GM21447 (cell line): Measurements from ENCODE around the gene SRC.
"Not testable (repeated sequence)": the region's sequence is repeated elsewhere in the genome, so short reads cannot be mapped to it uniquely, and the experiment has no call there.

Source experiments
- ATAC-seq: cut with Tn5 transposase; IDR thresholded peaks from one replicate; pipeline ENCODE4 v1.9.1; 2021; ENCODE audit not compliant: unreplicated experiment

Gene SRC

DNA sequence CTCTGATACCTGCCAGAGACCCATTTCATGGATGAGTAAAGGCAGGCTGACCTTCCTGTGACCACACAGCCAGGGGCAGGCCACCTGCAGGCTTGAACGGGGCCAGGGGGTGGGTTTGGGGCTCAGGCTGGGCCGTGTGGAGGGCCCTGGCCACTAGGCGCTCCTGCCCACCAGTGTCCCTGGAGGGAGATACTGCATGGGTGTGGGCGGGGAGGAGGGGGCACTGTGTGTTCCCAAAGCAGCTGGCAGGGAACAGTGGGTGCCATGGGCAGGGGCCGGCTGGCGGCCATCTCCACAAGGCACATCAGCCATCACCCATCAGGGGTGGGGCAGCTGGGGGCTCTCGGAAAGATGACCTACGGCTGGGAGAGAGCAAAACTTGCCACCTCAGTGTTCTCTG lies 15.4 kb downstream of the SRC start:
- ATAC-seq, result no peak

DNA sequence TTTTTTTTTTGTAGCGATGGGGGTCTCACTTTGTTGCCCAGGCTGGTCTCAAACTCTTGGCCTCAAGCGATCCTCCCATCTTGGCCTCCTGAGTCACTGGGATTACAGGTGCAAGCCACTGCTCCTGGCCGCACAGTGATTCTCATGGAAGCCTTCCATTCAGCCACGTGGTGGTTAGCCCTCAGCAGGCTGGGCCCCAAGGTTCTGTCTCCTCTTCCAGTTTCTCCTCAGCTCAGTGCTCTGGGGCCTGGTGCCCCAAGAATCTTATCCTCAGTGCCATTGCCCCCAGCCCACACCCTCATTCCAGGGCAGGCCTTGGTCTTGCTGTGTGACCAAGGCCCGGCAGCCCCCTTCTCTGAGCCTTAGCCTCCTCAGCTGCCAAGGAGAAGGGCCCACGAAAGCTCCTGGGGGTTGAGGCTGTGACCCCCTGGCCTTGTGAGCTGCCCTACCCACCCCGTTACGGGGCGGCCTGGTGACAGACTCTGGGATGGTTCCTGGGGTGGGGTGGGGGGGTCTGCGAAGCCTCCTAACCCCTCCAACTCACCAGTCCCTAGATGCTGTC lies 16.4 kb downstream of the SRC start:
- no peak for ATAC-seq

DNA sequence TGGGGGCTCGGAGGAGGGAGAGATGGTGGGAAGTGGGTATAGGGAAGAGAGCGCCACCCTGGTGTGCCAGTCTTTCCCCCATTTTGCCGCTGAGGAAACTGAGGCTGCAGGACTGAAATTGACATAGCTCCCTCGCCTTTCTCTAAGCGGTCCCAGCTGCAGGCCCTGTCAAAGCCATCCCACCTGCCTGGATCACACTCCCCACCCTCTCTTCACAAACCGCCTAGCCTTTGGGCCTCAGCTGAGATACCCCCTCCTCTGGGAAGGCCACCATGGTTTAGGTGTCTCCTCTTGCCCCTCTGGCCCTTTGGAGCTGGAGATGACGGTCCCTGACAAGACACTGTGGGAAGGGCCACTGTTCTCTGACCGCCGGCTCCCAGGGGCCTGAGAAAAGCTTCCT lies 16.9 kb downstream of the SRC start:
- no peak for ATAC-seq

DNA sequence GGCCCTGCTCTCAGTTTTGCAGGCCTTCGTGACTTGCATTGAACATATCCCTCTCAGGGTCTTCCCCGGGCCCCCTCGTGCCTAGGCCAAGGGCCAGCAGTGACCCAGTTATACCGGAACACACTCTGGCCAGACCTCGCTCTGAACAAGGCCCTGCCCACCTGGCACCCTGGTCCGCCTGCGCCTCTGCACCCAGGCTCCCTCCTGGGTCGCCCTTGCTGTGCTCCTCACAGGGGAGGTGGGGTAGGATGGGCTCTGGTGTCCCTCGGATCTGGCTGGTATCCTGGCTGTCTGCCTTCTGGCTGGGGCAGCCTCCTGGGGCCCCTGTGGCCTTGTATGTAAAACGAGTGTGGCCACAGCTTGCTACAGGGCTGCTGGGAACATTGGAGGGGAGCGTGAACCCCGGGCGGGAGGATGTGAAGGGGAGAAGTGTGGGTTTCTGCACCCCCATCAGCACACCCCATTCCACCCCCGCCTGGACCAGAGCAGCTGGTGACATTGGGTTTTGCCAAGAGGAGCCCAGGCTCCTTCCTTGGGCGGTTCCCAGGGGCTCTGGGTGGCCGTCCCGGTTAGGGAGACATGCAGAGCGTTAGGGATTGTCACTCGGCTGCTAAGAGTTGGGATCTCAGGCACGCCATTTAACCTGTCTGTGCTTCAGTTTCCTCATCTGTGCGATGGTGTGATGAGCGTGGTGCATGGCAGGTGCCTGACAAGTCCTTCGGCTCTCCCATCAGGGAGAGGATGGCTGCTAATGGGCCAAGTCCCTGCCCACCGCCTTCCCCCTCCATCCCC lies 17.5 kb downstream of the SRC start:
- ATAC-seq, result no peak

DNA sequence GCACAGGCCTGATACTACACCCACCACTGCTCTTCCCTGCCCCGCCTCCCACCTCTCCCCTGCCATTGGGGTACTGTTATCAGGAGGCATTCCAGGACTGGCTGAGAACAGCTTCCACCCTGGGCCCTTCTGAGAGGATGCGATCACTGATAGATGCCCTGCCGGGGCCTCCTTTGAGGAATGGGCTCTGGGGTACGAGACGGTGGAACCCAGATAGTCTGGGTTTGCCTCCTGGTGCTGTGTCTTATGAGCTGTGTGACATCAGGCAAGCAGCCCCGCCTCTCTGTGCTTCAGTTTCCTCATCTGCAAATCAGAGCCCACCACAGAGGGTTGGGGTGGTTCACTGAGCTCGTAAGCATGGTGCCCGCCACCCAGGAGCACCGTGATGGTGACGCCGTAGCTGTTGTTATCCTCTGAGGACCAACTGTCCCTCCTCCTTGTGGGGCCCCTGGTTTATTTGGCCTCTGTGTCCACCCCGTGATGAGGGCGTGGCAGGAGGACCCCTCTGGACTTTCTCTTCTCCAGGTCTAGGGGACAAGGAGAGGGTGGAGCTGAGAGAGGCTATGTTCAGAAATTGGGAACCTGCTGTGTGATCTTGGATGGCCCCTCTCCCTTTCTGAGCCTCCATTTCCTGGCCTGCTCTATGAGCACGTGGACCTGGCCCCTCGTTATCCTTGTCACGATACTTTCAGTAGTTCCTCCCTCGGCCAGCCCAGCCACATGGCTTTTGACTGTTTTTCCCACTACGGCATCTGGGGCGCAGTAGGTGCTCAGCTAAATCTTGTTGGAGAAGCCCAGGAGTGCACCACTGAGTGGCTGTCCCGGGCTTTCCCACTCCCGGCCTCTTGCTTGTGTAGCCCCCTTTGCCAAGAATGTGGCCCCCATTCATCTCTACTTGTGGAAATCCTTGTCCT lies 18.3 kb downstream of the SRC start:
- no peak for ATAC-seq

DNA sequence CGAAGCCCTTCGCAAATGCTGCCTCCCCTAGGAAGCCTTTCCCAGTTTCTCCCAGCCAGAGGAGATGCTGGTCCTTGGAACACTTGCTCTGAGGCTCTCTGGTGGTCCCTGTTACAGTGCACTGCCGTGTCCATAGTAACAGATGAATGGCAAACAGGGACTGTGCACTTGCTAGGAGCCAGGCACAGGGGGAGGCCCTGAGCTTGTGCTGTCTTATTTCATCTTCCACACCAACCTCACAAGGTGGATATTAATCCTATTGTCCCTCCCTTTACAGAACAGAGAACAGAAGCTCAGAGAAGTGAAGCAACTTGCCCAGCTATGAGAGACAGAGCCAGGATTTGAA lies 19.0 kb downstream of the SRC start:
- ATAC-seq, result no peak

DNA sequence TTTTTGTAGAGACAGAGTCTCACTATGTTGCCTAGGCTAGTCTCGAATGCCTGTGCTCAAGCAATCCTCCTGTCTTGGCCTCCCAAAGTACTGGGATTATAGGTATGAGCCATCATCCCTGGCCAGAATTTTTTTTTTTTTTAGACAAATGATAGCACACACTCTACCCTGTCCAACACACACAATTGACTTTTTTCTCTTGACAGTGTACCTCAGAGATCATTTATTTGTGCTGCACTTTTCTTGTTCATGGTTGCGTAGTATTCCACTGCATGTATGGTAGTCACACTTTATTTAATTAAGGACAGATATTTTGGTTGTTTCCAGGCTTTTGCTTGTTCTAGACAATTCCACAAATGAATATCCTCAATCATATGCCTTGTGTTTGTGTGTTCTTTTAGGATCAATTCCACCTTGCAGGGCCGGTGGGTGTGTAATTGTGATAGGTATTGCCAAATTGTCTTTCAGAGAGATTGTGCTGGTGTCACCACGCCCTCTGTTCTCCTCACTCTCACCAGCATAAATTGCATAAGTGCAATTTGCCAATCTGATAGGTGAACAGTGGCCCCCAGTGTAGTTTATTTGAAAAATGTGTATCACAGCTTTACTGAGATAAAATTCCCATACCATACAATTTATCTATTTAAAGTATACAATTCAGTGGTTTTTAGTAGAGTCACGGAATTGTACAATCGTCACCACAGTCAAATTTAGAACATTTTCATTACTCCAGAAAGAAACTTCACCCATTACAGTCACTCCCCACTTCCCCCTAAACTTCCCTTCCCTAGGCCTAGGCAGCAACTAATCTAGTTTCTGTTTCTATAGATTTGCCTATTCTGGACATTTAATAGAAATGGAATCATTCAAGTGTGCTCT lies 20.1 kb downstream of the SRC start:
- peak; percentile 71 for ATAC-seq

DNA sequence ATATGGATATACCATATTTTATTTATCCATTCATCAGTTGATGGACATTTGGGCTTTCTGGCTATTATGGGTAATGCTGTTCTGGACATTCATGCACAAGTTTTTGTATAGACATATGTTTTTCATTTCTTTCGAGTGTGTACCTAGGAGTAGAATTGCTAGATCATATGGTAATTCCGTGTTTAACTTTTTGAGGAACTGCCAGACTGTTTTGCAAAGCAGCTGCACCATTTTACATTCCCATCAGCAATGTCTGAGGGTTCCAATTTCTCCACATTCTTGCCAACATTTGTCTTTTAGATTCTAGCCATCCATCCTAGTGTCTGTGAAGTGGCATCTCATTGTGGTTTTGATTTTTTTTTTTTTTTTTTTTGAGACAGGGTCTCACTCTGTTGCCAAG lies 20.8 kb downstream of the SRC start:
- no peak for ATAC-seq

DNA sequence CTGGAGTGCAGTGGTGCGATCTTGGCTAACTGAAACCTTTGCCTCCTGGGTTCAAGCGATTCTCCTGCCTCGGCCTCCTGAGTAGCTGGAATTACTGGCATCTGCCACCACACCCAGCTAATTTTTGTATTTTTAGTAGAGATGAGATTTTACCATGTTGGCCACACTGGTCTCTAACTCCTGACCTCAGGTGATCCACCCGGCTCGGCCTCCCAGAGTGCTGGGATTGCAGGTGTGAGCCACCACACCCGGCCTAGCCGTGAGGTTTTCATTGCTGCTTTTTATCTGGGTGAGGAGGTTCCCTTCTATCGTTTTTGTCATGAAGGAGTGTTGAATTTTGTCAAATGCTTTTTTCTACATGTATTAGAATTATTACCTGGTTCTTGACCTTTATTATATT lies 23.9 kb downstream of the SRC start:
- no peak for ATAC-seq

DNA sequence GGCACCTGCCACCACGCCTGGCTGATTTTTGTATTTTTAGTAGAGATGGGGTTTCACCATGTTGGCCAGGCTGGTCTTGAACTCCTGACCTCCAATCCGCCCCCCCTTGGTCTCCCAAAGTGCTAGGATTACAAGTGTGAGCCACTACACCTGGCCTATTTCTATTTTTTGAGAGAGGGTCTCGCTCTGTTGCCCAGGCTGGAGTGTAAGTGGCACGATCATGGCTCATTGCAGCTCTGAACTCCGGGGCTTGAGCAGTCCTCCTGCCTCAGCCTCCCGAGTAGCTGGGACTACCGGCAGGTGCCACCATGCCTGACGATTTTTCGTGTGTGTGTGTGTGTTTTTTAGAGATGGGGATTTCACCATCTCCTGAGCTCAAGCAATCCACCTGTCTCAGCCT lies 25.9 kb downstream of the SRC start:
- ATAC-seq, result not testable (repeated sequence)

DNA sequence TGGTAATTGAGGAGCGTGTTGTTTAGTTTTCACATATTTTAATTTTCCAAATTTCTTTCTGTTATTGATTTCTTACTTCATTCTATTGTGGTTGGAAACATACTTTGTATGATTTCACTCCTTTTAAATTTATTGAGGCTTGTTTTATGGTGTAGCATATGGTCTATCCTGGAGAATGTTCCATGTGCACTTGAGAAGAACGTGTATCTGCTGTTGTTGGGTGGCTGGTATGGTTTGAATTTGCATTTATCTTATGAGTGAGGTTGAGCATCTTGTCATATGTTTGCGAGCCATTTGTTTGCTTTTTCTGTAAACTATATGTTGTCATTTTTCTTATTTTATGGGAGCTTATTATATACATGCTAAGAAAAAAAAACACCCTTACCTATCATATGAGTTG lies 26.5 kb downstream of the SRC start:
- no peak for ATAC-seq

DNA sequence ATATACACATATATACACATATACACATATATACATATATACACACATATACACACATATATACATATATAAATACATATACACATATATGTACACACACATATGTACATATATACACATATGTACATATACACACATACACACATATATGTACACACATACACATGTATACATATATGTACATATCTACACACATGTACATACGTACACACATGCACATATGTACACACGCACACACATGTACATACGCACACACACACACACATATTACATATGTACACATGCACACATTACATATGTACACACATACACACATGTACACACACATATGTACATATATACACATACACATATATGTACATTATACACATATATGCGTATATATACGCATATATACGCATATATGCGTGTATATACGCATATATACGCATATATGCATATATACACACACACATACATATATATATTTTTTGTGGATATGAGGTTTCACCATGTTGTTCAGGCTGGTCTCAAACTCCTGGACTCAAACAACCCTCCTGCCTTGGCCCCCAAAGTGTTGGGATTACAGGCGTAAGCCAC lies 27.2 kb downstream of the SRC start:
- ATAC-seq, result no peak

DNA sequence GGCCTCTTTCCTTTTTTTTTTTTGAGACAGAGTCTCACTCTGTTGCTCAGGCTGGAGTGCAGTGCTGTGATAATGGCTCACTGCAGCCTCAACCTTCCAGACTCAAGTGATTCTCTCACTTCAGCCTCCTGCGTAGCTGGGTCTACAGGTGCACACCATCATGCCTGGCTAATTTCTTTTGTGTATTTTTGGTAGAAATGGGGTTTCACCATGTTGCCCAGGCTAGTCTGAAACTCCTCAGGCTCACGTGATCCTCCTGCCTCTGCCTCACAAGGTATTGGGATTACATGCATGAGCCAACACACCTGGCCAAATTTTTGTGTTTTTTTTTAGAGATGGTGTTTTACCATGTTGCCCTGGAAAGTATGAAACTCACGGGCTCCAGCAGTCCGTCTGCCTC lies 29.3 kb downstream of the SRC start:
- ATAC-seq, result peak; percentile 68

DNA sequence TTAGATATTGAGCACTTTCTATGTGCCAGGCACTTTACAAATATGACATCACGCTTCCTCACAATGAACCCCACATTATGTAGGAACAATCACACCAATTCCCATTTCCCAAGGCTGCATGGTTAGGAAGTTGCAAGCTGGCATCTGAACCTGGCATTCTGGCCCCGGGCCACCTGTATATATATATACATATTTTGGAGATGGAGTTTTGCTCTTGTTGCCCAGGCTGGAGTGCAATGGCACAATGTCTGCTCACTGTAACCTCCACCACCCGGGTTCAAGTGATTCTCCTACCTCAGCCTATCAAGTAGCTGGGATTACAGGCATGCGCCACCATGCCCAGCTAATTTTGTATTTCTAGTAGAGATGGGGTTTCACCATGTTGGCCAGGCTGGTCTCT lies 30.4 kb downstream of the SRC start:
- no peak for ATAC-seq

DNA sequence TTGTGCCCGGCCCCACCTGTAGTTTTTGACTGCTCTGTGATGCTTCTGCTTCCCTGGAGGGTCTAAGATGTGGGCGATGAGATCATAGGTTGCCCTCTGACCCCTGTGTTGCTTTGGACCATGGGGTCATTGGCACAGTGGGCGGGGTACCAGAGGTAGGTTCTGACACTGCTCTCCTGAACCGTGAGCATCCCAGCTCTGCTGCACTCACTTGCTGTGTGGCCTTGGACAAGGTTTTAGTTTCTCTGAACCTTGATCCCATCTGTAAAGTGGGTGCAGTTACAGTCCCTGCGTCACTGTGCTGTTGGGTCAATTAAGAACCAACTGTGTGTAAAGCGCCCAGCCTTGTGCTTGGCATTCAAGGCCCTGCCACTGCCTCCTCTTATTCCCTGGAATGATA lies 30.9 kb downstream of the SRC start:
- no peak for ATAC-seq

DNA sequence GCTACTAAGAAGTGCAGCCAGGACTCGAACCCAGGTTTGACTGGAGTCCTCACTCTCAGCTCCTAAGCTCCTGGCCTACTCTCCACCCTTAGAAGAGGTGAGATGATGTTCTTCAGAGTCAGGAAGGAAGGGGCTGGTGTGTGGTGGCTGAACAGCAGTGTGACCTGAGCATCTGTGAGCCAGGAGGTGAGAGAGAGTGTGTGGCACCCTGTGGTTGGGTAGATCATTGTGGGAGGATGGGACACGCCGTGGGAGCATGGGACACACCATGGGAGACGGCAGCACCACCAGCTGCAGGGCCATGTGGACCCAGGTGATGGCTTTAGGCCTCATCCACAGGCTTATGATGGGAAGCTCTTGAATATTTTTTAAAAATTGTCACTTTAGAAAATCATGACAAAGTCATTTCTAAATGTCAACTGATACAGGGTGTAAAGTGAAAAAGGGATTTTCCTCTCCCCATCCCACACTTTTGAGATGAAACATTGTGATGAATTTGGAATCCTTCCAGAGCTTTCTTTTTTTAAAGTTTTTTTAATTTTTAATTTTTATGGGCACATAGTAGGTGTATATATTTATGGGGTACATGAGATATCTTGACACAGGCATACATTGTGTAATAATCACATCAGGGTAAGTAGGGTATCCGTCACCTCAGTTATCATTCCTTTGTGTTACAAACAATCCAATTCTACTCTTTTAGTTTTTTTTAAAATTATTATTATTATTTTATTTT lies 31.6 kb downstream of the SRC start:
- no peak for ATAC-seq

DNA sequence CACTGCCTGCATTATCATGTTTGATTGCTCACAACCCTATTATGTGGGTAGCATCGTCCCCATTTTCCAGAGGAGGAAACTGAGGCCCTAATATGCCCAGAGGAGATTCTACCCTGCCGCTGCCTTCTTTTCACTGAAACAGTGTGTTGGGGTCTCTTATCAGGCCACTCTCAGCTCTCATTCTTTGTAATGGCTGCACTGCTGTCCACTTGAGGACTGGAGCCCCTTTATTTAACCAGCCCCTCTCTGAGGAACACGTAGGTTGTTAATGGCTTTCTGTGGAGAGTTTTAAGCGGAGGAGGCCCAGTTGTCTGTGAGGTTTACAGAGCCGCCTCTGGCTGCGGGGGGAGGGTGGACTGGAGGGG lies 32.5 kb downstream of the SRC start:
- no peak for ATAC-seq

DNA sequence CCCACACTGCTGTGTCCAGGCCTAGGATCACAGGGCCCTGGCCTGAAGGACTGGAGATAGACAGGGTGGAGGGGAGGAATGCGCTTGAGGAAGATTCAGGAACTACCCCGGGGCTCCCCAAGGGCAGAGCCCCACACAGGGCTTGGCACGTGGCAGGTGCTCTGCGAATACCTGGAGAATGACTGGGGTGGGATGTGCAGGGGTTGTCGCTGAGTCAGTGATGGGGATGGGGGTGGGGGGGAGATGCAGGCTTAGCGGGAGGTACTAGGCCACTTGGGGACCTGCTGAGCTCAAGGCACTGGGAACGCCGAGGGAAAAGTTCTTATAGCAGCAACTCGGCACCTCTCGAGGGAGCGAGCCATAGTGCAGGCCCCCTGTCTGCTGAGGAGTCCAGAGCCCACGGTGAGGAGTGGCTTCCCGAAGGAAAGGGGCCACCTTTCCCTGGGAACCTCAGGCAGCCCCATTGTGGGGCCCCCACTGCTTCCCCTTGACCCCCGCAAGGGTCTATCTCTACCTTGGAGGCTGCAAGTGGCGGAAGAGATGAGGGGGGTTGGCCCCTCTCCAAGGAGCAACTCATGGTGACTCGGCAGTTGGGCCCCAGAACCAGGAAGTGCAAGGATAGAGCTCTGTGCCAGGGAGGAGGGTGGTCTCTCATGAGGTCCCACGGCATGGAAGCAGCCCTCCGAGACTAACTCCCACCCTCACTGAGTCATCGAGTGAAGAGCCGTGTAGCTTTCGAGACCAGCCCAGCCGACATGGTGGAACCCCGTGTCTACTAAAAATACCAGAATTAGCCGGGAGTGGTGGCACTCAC lies 33.1 kb downstream of the SRC start:
- ATAC-seq, result no peak
